ENCODE measurements around the gene PLCG1. TPM values are rescaled to one million over a fixed set of nuclear protein-coding genes. Genes with fewer than 3 reads are reported as not detected.

Gene PLCG1
- total RNA-seq, 1 donor from 2014 or later: 120 TPM

- no peaks in the 10 kb centered on the region for H3K4me1 ChIP-seq
- no peaks in the 10 kb centered on the region for H3K9me3 ChIP-seq
- no peak overlapping the region for H3K27ac ChIP-seq
- H3K4me3 ChIP-seq: no peak overlapping the region
- DNase-seq: no peak
- ATAC-seq: no peak
- no peaks in the 10 kb centered on the region for H3K27me3 ChIP-seq
- intact Hi-C loops (cut with DNase I): no loop called here
- TF ChIP-seq CTCF (IDR thresholded peaks at IDR 0.05): no peak
- no peaks in the 10 kb centered on the region for H3K36me3 ChIP-seq
These were observed 76.9 kb downstream of the PLCG1 start for GRCh38 chr20:41214202-41214601.

- no peaks in the 10 kb centered on the region for H3K9me3 ChIP-seq
- ATAC-seq (no peak), DNase-seq (no peak)
- H3K36me3 ChIP-seq: no peaks in the 10 kb centered on the region
- H3K4me3 ChIP-seq: no peak overlapping the region
- no peak for TF ChIP-seq CTCF (IDR thresholded peaks at IDR 0.05)
- no peak overlapping the region for H3K27ac ChIP-seq
- no peaks in the 10 kb centered on the region for H3K4me1 ChIP-seq
- intact Hi-C loops (cut with DNase I): no loop called here
- H3K27me3 ChIP-seq: no peaks in the 10 kb centered on the region
These were observed 77.3 kb downstream of the PLCG1 start for GRCh38 chr20:41214666-41215065.

- no peak overlapping the region for H3K4me3 ChIP-seq
- intact Hi-C loops (cut with DNase I): no loop called here
- no peak overlapping the region for H3K27ac ChIP-seq
- peaks cover 3% of the 10 kb centered on the region for H3K4me1 ChIP-seq
- no peak for TF ChIP-seq CTCF (IDR thresholded peaks at IDR 0.05)
- ATAC-seq (no peak), DNase-seq (no peak)
- no peaks in the 10 kb centered on the region for H3K27me3 ChIP-seq
- no peaks in the 10 kb centered on the region for H3K36me3 ChIP-seq
- no peaks in the 10 kb centered on the region for H3K9me3 ChIP-seq
These were observed 80.1 kb downstream of the PLCG1 start for GRCh38 chr20:41217422-41217821.

- ATAC-seq (no peak), DNase-seq (no peak)
- Histone ChIP-seq H3K36me3 (no peaks in the 10 kb centered on the region), H3K4me1 (peaks cover 4% of the 10 kb centered on the region), H3K9me3 (no peaks in the 10 kb centered on the region), H3K27me3 (no peaks in the 10 kb centered on the region), H3K4me3 (no peak overlapping the region), H3K27ac (no peak overlapping the region)
- intact Hi-C loops (cut with DNase I): no loop called here
- TF ChIP-seq CTCF (IDR thresholded peaks at IDR 0.05): no peak
These were observed 81.1 kb downstream of the PLCG1 start for GRCh38 chr20:41218466-41218865.

GRCh38 chr20:41219824-41220223 lies 82.5 kb downstream of the PLCG1 start:
- Histone ChIP-seq H3K27ac (no peak overlapping the region), H3K9me3 (no peaks in the 10 kb centered on the region), H3K4me3 (no peak overlapping the region), H3K36me3 (no peaks in the 10 kb centered on the region), H3K27me3 (no peaks in the 10 kb centered on the region), H3K4me1 (peaks cover 4% of the 10 kb centered on the region)
- intact Hi-C loops (cut with DNase I): no loop called here
- ATAC-seq (no peak), DNase-seq (no peak)
- no peak for TF ChIP-seq CTCF (IDR thresholded peaks at IDR 0.05)

GRCh38 chr20:41221614-41222218 lies 84.4 kb downstream of the PLCG1 start:
- Histone ChIP-seq H3K36me3 (no peaks in the 10 kb centered on the region), H3K9me3 (no peaks in the 10 kb centered on the region), H3K27ac (no peak overlapping the region), H3K27me3 (no peaks in the 10 kb centered on the region), H3K4me1 (peaks cover 4% of the 10 kb centered on the region), H3K4me3 (no peak overlapping the region)
- no peak for DNase-seq
- intact Hi-C loops (cut with DNase I): no loop called here
- no peak for TF ChIP-seq CTCF (IDR thresholded peaks at IDR 0.05)
- no peak for ATAC-seq

All from upper lobe of right lung (tissue), 1 donor.